Measurements from ENCODE around the gene SMCO4.

GRCh38 chr11:93512949-93513667 is 30.1 kb downstream of the SMCO4 start:
- TF ChIP-seq CTCF (conservative IDR thresholded peaks at IDR 0.05 in 1 of 2, IDR thresholded peaks at IDR 0.05 in 1 of 2; ENCODE audit: low read depth in 1 of 2, low read length in 2 of 2): no peak
- no peak for TF ChIP-seq EZH2 (IDR thresholded peaks at IDR 0.05; ENCODE audit: low read length, missing control alignments)
